Germinal center (tissue), 1 donor: ENCODE measurements around the gene PGAP6.
"Not testable (repeated sequence)": the region's sequence is repeated elsewhere in the genome, so short reads cannot be mapped to it uniquely, and the experiment has no call there.

ENCODE experiments used
- DNase-seq: peaks from one replicate; pipeline ENCODE4 v3.0.0; 2012; ENCODE audit warnings: mixed read lengths, low spot score

The PGAP6 gene, protein sequence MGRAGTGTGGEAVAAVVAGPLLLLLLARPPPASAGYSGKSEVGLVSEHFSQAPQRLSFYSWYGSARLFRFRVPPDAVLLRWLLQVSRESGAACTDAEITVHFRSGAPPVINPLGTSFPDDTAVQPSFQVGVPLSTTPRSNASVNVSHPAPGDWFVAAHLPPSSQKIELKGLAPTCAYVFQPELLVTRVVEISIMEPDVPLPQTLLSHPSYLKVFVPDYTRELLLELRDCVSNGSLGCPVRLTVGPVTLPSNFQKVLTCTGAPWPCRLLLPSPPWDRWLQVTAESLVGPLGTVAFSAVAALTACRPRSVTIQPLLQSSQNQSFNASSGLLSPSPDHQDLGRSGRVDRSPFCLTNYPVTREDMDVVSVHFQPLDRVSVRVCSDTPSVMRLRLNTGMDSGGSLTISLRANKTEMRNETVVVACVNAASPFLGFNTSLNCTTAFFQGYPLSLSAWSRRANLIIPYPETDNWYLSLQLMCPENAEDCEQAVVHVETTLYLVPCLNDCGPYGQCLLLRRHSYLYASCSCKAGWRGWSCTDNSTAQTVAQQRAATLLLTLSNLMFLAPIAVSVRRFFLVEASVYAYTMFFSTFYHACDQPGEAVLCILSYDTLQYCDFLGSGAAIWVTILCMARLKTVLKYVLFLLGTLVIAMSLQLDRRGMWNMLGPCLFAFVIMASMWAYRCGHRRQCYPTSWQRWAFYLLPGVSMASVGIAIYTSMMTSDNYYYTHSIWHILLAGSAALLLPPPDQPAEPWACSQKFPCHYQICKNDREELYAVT

DNA sequence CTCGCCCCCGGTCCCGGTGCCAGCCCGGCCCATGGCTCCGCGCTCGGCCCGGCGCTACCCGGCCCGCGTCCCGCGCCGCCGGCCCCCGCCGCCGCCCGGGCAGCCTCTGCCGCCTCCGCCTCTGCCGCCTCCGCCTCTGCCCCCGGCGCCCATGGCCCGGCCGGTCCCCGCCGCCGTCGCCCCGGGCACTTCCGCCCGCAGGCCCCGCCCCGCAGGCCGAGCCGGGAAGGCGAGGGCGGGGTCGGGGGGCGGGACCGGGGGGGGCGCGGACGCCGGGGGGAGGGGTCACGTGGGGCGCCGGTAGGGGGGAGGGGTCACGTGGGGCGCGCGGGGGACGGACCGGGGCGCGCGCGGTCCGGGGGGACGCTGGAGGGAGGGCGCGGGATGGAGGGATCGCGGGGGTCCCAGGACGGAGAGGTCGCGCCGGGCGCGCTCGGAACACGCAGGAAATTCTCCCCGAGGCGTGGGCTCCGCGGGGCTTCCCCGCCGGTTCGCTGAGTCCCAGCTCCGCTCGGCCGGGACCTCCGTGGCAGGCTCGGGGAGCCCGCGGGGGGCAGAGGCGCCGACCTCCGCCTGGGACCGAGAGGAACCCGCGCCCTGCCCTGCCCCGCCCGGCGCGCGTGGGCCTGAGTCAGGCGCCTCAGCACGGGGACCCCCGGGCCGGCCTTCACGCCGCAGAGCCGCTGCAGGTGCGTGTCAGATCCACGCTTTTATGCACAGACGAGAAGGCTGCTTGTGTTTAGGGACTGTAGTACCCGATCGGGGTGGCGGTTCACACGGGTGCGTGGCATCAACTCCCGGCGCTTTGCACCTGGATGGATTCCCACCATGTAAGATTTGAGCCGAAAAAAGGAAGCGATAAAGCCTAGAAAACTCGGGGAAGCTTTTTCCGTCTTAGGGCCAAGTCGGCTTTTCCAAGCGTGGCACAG lies at the start of gene PGAP6:
TSS of gene PGAP6 (minus strand) at position 190 of the 929 bp plus-strand sequence. CDS start at position 33, 157 bp downstream.
- DNase-seq, result peak; percentile 88

DNA sequence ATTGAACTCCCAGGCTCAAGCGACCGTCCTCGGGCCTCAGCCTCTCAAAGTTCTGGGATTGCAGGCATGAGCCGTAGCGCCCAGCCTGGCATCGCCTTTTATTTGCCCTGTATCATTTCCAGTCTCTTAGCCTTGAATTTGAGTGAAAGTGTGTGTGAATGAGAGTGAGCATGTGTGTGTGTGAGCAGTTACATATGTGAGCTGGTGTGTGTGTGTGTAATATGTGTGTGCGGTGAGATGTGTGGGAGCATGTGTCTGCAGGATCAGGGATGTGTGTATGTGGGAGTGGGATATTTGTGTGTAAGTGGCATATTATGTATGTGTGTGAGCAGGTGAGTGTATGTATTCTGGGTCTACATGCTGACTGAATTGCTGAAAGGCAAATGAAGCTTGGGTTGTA lies 49.1 kb upstream of the PGAP6 start:
- no peak for DNase-seq

DNA sequence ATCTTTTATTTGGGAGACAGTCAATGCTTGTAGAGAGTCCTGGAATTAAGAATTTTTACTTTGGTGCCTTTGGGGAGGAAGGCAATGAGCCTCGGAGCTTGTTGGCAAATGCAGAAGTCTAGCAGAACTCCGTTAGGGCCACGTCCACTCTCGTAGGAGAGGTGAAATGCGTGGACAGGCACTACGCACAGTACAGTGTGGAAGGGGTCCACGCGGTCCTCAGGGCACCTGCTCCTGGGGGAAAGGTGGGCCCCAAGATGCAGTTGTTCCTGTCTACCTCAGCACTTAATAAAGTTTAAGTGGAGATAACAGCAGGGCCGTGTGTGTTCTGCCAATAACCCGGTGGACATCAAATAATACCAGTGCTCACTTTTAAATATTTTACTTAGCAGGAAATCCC lies 45.5 kb upstream of the PGAP6 start:
- DNase-seq, result no peak

DNA sequence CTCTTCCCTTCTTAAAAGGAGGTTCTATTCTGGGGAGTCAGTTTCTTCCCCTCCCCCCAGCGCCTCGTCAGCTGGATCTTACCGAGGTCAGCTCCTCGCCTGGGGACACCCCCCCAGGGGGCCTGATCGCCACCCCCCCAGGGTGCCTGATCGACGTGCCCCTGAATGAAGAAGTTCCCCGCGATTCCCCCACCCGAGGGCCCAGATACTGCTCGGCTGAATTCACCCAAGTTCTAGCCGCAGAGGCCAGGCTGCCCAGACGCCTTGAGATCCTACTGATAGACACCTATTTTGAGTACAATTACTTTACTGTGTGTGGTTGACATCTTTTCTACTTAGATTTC lies 45.1 kb upstream of the PGAP6 start:
- DNase-seq, result no peak

DNA sequence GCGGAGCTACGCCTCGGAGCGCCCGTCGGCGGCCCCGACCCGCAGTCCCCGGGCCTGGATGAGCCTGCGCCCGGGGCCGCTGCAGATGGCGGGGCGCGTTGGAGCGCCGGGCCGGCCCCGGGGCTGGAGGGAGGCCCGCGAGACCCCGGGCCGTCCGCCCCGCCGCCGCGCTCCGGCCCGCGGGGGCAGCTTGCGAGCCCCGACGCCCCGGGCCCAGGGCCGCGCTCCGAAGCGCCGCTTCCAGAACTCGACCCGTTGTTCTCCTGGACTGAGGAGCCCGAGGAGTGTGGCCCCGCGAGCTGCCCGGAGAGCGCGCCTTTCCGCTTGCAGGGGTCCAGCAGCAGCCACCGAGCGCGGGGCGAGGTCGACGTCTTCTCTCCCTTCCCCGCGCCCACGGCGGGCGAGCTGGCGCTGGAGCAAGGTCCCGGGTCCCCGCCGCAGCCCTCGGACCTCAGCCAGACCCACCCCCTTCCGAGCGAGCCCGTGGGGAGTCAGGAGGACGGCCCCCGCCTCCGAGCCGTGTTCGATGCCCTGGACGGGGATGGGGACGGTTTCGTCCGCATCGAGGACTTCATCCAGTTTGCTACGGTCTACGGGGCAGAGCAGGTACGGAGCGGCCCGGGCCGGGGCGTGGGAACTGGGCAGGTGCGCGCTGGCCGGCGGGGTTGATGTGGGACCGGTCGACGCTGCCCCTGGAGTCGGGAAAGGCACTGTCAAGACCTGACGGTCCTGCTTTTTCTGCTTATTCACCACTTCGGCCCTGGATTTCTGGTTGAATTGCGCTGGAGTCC lies 44.5 kb upstream of the PGAP6 start:
- no peak for DNase-seq

DNA sequence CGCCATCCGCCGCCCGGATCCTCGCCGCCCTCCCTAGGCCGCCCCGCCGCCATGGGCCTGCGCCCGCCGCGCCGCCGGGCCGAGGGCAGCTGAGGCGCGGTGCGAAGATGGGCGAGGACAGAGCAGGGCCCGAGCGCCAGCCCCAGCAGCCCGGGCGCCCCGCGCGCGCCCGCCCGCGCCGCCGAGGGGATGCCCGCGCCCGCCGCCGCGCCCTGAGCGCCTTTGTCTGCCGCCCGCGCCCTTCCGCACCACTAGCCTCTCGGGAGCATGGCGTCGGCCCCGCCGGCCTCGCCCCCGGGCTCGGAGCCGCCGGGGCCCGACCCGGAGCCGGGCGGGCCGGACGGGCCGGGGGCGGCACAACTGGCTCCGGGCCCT lies 43.9 kb upstream of the PGAP6 start:
- DNase-seq, result peak; percentile 55

DNA sequence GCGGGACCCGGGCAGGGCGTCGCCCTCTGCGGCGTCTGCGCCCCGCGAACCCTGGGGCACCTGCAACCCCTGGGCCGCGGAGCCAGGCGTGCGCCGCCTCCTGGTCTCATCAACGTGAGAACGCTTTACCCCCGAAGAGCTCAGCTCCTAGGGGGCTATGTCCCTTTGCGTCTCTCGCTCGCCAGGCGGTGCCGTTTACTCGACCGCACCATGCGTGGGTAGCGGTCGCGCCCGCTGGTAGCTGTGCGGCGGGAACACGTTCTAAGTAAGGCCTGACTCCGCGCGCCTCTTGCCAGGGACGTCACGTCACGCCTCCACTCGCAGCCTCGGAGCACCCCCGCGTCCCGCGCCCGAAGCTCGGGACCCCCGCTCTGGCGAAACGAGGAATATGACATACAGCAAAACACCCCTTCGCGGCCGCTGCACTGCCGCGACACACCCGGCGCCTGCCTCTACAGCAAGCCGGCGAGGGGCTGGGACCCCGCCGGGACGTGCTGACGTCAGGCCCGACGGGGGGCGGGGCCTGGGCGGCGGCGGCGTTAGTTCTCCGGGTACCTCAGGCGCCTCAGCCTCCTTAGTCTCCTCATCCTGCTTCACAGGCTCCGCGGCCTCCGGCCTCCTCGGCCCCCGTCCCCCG lies 43.4 kb upstream of the PGAP6 start, which contains the start of gene RAB11FIP3:
TSS of gene RAB11FIP3 (plus strand) at position 568 of the 637 bp plus-strand sequence. CDS start 358 bp downstream, outside the sequence.
- DNase-seq, result peak; percentile 90

DNA sequence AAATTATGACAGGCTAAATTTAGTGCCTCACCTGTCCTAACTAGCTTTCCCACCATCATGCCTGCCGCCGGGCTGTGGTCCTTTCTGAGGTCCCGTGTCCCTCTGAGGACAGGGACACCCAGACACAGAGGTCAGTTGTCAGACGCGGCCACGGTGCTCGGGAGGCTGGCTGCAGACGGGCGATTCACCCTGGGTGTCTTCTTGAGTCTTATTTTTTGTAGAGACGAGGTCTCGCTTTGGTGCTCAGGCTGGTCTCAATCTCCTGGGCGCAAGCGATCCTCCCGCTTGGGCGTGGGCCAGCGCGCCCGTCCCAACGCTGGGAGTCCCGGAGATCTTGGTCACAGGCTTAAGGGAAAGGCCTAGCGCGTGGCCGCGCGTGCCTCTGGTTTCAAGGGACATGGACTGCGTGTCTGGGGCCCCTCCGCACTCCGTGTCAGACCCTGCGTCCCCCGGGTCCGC lies 42.9 kb upstream of the PGAP6 start:
- no peak for DNase-seq

DNA sequence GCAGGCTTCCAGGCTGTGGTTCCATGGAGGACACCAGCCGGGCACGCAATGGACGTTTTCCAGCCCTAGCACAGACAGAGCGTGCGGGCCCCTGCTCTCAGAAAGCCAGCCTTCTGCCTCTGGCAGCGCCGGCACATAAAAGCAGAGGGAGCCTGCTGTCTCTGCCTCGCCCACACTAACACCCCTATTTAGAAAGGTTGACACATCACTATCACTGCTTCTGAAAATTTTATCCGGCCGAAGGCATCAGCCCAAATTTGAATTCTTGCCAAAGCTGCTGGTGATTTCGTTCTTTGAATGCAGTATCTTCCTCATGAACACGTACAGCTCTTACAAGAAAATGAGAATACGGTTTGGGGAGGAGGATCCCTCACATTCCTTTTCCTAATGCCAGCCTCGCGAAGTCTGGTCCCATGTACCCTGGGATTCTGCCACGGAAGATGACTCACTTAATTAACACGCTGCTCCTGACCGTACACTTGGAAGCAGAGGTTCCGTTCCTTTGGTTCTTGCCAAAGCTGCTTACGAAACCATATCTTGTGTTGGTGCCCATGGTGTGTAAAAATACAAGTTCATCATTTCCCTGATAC lies 42.4 kb upstream of the PGAP6 start:
- DNase-seq, result no peak

DNA sequence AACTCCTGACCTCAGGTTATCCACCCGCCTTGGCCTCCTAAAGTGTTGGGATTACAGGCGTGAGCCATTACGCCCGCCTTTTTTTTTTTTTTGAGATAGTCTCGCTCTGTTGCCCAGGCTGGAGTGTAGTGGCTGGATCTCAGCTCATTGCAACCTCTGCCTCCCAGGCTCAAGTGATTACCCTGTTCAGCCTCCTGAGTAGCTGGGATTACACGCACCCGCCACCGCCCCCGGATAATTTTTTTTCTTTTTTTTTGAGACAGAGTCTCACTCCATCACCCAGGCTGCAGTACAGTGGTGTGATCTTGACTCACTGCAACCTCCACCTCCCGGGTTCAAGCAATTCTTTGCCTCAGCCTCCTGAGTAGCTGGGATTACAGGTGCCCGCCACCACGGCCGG lies 40.4 kb upstream of the PGAP6 start:
- not testable (repeated sequence) for DNase-seq

DNA sequence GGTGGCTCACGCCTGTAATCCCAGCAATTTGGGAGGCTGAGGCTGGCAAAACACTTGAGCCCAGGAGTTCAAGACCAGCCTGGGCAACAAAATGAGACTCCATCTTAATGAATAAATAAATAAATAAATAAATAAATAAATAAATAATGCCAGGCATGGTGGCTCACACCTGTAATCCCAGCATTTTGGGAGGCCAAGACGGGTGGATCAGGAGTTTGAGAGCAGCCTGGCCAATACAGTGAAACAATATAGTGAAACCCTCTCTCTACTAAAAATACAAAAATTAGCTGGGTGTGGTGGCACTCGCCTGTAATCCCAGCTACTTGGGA lies 33.4 kb upstream of the PGAP6 start:
- DNase-seq, result not testable (repeated sequence)

DNA sequence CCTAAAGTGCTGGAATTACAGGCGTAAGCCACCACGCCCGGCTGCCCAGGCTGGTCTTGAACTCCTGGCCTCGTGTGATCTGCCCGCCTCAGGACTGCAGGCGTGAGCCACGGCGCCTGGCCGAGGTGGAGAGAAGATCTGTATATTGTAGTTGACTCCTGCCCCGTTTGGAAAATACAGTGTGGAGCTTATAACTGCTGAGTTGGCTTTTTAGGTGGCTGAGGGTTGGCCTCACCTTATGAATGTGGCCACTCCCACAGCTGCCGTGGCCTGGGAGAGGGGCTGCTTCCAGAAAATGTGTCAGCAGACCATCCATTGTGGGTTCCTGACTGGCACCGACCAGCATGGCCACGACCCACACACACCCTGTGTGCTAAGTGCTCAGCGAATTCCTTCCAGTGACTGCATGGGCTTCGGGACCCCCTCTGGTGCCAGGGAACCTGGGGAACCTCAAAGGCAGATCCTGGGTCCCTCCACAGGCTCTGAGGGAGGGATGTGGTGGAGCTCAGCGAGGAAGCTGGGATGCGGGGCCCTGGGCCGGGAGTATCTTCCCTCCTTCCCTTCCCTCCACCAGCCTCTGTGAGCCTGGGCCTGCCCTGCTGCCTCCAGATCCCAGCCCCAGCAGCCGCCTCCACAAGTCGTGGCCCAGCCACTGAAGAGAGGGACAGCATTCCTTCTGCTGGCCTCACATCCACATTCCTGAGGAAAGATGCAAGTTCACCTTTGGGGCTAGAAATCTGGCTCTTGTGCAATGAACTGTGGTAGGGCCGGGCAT lies 32.8 kb upstream of the PGAP6 start:
- no peak for DNase-seq

DNA sequence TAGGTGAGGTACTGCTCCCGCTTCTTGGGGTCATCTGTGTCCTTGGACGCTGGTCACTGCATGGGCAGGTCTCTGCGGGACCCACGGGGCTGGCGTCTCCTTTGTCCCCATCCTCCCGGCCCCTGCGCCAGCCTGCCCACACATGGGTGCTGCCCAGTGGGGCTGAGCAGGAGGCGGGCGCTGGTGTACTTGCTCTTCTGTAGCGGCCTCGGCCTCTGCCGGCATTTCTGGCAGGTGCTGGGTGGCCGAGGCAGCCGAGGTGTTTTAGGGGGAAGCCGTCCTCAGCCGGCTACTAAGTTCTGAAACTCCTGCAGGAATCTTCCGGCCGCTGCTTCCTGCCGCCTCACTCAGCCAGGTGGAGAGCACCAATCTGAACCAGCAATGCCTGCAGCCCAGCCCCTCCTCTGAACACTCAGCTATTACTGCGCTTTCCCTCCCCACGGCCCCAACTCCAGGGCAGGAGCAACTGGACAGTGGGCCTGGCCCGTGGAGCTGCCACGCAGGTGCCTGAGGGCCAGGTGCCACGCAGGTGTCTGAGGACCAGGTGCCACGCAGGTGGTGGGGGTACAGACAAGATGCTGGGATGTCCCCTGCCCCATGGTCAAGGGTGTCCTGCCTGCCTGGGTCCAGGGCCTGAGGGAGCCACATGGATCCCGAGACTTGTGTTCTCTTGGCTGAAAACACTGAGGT lies 29.9 kb upstream of the PGAP6 start:
- no peak for DNase-seq

DNA sequence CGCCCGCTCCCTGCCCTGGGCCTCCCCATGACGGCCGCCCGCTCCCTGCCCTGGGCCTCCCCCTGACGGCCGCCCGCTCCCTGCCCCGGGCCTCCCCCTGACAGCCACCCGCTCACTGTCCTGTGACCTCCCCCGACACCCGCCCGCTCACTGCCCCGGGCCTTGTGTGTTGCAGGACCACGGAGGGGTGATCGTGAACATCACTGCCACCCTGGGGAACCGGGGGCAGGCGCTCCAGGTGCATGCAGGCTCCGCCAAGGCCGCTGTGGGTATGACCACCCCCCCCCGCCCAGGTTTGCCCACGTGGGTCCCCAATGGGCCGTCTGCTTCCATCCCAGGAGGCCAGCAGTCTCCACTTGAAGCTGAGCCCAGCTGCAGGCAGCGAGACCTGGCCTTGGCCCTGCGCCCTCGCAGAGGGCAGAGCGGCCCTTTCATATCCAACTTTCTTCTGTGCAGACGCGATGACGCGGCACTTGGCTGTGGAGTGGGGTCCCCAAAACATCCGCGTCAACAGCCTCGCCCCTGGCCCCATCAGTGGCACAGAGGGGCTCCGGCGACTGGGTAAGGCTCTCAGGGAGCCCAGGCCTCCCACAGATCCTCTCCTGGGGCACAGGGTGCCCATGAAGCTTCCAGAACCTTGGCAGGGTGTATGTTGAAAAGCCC lies 28.9 kb upstream of the PGAP6 start:
- no peak for DNase-seq

DNA sequence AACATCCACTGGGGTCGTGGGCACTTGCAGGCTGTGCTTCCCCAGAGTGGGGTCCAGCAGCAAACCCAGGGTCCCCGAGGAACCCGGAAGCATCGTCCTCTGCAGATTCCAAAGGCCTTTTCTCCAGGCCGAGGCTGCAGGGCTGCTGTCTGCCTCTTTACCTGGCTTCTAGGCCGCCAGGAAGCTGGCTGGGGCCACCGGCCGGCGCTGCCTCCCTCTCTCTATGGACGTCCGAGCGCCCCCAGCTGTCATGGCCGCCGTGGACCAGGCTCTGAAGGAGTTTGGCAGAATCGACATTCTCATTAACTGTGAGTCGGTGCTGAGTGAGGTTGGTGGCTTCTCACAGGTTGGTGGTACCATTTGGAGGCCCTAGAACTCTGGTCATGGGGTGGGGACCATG lies 25.5 kb upstream of the PGAP6 start:
- no peak for DNase-seq

DNA sequence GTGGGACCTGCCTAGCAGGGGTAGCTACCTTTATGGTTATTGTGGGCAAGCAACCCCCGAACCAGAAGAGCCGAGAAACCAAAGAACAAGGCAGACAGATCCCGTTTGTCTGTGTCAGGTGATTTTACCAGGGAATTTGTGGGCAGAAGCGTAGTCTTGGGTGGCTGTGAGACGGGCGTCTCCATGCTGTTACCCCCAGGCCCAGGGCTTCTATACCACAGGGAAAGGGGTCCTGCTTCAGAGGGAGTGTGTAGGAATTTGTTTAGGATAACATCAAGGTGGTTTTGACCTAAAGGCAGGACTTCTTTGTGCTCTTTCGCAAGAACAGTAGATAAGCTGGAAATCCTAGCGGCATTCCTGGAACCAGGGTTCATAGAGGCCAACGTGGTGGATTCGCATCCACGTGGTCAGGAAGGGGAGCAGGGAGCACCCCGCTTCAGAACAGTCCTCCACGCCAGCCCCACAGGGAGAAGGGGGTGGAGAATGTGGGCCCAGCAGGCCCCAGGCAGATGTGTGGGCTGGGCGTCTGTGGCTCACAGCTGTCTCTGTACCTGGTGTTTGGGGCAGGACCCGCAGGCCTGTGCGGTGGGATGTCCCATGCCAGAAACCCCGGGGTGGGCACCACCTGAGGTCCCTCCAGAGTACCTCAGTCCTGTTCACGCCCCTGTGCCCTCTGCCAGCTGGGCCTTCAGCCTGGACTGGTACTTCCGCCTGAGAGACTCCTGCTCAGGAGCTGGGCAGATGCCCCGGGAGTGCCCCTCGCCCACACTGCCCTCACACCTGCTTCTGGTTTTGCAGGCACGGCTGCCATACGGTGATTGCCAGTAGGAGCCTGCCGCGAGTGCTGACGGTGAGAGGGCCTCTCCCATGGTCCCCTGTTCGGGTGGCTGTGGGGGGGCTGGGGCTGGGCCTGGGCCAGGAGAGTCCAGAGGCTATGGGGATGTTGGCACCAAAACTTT lies 24.0 kb upstream of the PGAP6 start:
- DNase-seq, result no peak

DNA sequence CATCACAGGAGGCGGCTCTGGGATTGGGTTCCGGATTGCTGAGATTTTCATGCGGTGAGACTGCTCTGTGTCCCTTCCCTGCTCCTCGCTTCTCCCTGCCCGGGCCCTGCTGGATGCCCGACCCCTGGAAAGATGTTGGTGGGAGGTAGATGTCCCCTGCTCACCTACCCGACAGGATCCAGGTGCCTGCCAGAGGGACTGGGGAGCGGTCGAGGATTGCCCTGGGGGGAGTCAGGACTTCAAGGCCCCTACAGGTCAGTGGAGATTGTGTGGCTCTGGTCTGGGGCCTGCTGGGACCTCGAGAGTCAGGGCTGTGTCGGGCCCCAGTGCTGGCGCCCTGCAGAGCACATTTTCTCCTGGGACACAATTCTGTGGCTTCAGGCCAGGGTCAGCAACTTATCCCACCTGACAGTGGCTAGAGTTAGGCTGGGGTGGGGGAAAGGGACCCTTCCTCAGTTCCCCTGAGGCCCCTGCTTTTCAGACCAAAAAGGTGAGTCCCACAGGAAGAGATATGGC lies 23.3 kb upstream of the PGAP6 start:
- DNase-seq, result no peak
